Tibial artery (tissue), 4 donors: ENCODE data around the gene FAM83G.

ENCODE experiments used
- DNase-seq, 2 donors: peaks; one replicate each; pipeline ENCODE4 v3.0.0-alpha.2; 2019
- H3K27ac ChIP-seq, 2 donors: fragments of 200-600 bp; sonication (generic) in 1 of 2; 1 replicate in 1 of 2; 2 replicates in 1 of 2; pipeline ENCODE4 v1.5.1; 2018 to 2019; ENCODE audit warnings: mild to moderate bottlenecking in 1 of 2
- H3K27me3 ChIP-seq, 2 donors: fragments of 200-600 bp; sonication (generic) in 1 of 2; one replicate each; pipeline versions ENCODE4 v1.5.1 to v1.6.0; 2016 to 2019
- H3K36me3 ChIP-seq, 3 donors: fragments of 200-600 bp; sonication (generic) in 2 of 3; one replicate each; pipeline ENCODE4 v1.5.1; 2016 to 2019; ENCODE audit warnings: mild to moderate bottlenecking in 2 of 3
- H3K4me1 ChIP-seq, 4 donors: fragments of 200-600 bp; sonication (generic) in 2 of 4; 1 replicate in 3 of 4; 2 replicates in 1 of 4; pipeline ENCODE4 v1.5.1; 2016 to 2019
- H3K4me3 ChIP-seq, 2 donors: fragments of 200-600 bp; sonication (generic) in 1 of 2; 1 replicate in 1 of 2; 2 replicates in 1 of 2; pipeline ENCODE4 v1.5.1; 2018 to 2019; ENCODE audit warnings: mild to moderate bottlenecking in 2 of 2
- H3K9me3 ChIP-seq, 3 donors: fragments of 200-600 bp; sonication (generic) in 1 of 3; one replicate each; pipeline ENCODE4 v1.5.1; 2016 to 2019
- CTCF ChIP-seq, 2 experiments: fragments of 200-600 bp in 1 of 2; fragments of 450-650 bp in 1 of 2; IDR thresholded peaks; one replicate each; pipeline ENCODE4 v1.5.1; 2017 to 2019; ENCODE audit warnings: antibody characterized with exemption in 2 of 2, mild to moderate bottlenecking in 1 of 2, moderate library complexity in 1 of 2
- intact Hi-C: fragments of 100-400 bp; cut with DNase I; formaldehyde crosslinking; loops from one replicate; pipeline ENCODE4 v1.15.0; 2023; ENCODE audit warnings: low total_unique reads

The FAM83G gene

GRCh38 chr17:19005789-19006430 lies 1.3 kb upstream of the FAM83G start:
- no peaks in the 10 kb centered on the region for H3K9me3 ChIP-seq
- intact Hi-C loops = no loop called here
- no peak for TF ChIP-seq CTCF (IDR thresholded peaks at IDR 0.05)
- no peak for DNase-seq
- H3K27ac ChIP-seq = peak overlapping the region in 1 of 2 donors; percentile 87
- H3K4me1 ChIP-seq = peaks cover 0 to 37% (median 27%) of the 10 kb centered on the region in 4 donors
- no peak overlapping the region for H3K4me3 ChIP-seq
- H3K36me3 ChIP-seq = no peaks in the 10 kb centered on the region
- no peaks in the 10 kb centered on the region for H3K27me3 ChIP-seq

GRCh38 chr17:19005137-19005773 lies 691 bp upstream of the FAM83G start:
- no peak for DNase-seq
- no peaks in the 10 kb centered on the region for H3K27me3 ChIP-seq

GRCh38 chr17:19003543-19004420 lies 782 bp downstream of the FAM83G start:
- no peaks in the 10 kb centered on the region for H3K9me3 ChIP-seq
- no peak for DNase-seq
- H3K4me1 ChIP-seq = peaks cover 0 to 39% (median 27%) of the 10 kb centered on the region in 4 donors
- peak overlapping the region; percentile 74 to 77 for H3K4me3 ChIP-seq
- H3K36me3 ChIP-seq = no peaks in the 10 kb centered on the region
- intact Hi-C loops = no loop called here
- TF ChIP-seq CTCF (IDR thresholded peaks at IDR 0.05) = no peak
- H3K27ac ChIP-seq = peak overlapping the region; percentile 87 to 88
- H3K27me3 ChIP-seq = no peaks in the 10 kb centered on the region

More at GRCh38 chr17:19005137-19005773, 691 bp upstream of the FAM83G start:
- H3K9me3 ChIP-seq = no peaks in the 10 kb centered on the region
- H3K4me1 ChIP-seq = peaks cover 0 to 39% (median 27%) of the 10 kb centered on the region in 4 donors
- no peaks in the 10 kb centered on the region for H3K36me3 ChIP-seq
- no peak for TF ChIP-seq CTCF (IDR thresholded peaks at IDR 0.05)
- H3K27ac ChIP-seq = peak overlapping the region; percentile 87 to 88
- H3K4me3 ChIP-seq = peak overlapping the region; percentile 74 to 77
- intact Hi-C loops = no loop called here

- Histone ChIP-seq H3K27ac (peak overlapping the region; percentile 87 to 88), H3K36me3 (peaks cover 0 to 3% (median 0%) of the 10 kb centered on the region in 3 donors), H3K9me3 (no peaks in the 10 kb centered on the region), H3K4me3 (peak overlapping the region; percentile 74 to 77), H3K4me1 (peaks cover 0 to 39% (median 27%) of the 10 kb centered on the region in 4 donors), H3K27me3 (no peaks in the 10 kb centered on the region)
- intact Hi-C loops = no loop called here
- no peak for DNase-seq
- no peak for TF ChIP-seq CTCF (IDR thresholded peaks at IDR 0.05)
Observed at GRCh38 chr17:19002805-19003542, 1.6 kb downstream of the FAM83G start.
